SU-DHL-6 (cell line): Measurements from ENCODE around the gene FKBP5.

Experiments used
- CTCF ChIP-seq: fragments of 200-600 bp; sonication (generic); IDR thresholded peaks from one replicate; pipeline ENCODE4 v1.5.1; 2017; ENCODE audit warnings: antibody characterized with exemption, mild to moderate bottlenecking, low read length, moderate library complexity; ENCODE audit not compliant: insufficient read depth, poor library complexity, severe bottlenecking
- EZH2phosphoT487 ChIP-seq: fragments of 200-600 bp; sonication (generic), shearing (Covaris generic); conservative IDR thresholded peaks from 2 replicates; pipeline ENCODE4 v1.6.1; 2018; ENCODE audit warnings: mild to moderate bottlenecking, antibody characterized with exemption, low read length, moderate library complexity, mixed read lengths

GRCh38 chr6:35557239-35557638, 131.5 kb downstream of the FKBP5 start:
- no peak for TF ChIP-seq CTCF
- TF ChIP-seq EZH2phosphoT487, result no peak
